ENCODE measurements around the gene SNX24. TPM values are rescaled to one million over a fixed set of nuclear protein-coding genes. Genes with fewer than 3 reads are reported as not detected.

Gene SNX24
- total and polyA plus RNA-seq, 9 of the 15 experiments (the other 6 are each of a cell fraction or from before 2014, with no cell fraction given), result 5.3 to 10.1 (median 7.9) TPM

DNA sequence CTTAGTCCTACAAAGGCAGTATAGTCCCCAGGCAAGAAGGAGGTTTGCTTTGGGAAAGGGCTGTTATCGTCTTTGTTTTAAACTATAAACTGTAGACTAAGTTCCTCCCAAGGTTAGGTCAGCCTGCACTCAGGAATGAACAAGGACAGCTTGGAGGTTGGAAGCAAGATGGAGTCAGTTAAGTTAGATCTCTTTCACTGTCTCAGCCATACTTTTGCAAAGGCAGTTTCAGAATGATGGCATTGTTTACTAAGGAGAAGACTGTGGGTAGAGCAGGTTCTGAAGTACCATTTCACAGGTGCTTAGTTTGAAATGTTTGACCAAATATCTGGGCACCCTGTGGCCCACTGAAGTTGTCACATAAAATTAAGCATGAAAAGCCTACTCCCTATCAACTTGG, 19.4 kb downstream of the SNX24 start (continued):
- TF ChIP-seq TCFL5 (CRISPR knock-in tag; conservative IDR thresholded peaks at IDR 0.05) (0 out of 2 replicates have a peak, but pooled peaks have one; percentile 14), ZNF583 (CRISPR knock-in tag; IDR thresholded peaks at IDR 0.05) (0 out of 2 replicates have a peak, but pooled peaks have one; percentile 56), MTA3 (IDR thresholded peaks at IDR 0.05; ENCODE audit: borderline replicate concordance) (no peak), BACH1 (tag; IDR thresholded peaks at IDR 0.05) (no peak), TCF7L2 (IDR thresholded peaks at IDR 0.05; ENCODE audit: low read depth, low read length) (no peak), TCF3 (CRISPR knock-in tag; IDR thresholded peaks at IDR 0.05) (no peak), POLR3G (IDR thresholded peaks at IDR 0.05; ENCODE audit: extremely low read depth, insufficient read length, insufficient replicate concordance) (no peak), EP400 (IDR thresholded peaks at IDR 0.05) (no peak), GATAD2A (IDR thresholded peaks at IDR 0.05) (no peak), PHB (CRISPR knock-in tag; IDR thresholded peaks at IDR 0.05) (no peak), SMARCE1 (IDR thresholded peaks at IDR 0.05) (no peak), HCFC1 (IDR thresholded peaks at IDR 0.05; ENCODE audit: low read depth, low read length) (no peak), CBX8 (IDR thresholded peaks at IDR 0.05; ENCODE audit: borderline replicate concordance, extremely low read depth, low read depth, low read length, poor library complexity, severe bottlenecking) (no peak), KLF16 (IDR thresholded peaks at IDR 0.05) (no peak), MTA1 (IDR thresholded peaks at IDR 0.05; ENCODE audit: borderline replicate concordance) (no peak), ZBTB17 (CRISPR knock-in tag; IDR thresholded peaks at IDR 0.05) (peak; percentile 34; the same call in 1 of the 2 replicates), SPI1 (IDR thresholded peaks at IDR 0.05; ENCODE audit: borderline replicate concordance, low read depth, low read length) (no peak), PTBP1 (IDR thresholded peaks at IDR 0.05; ENCODE audit: low read depth, low read length) (no peak), HSF4 (CRISPR knock-in tag; IDR thresholded peaks at IDR 0.05; ENCODE audit: borderline replicate concordance) (no peak; the same call in 1 of the 2 replicates), DPF2 (IDR thresholded peaks at IDR 0.05) (no peak), ZNF717 (CRISPR knock-in tag; IDR thresholded peaks at IDR 0.05) (no peak), NR4A1 (CRISPR knock-in tag; IDR thresholded peaks at IDR 0.05) (no peak), NR4A1 (tag; IDR thresholded peaks at IDR 0.05) (peak; percentile 92), ZNF175 (CRISPR knock-in tag; IDR thresholded peaks at IDR 0.05; ENCODE audit: low read depth) (peak; percentile 66), ZNF41 (CRISPR knock-in tag; conservative IDR thresholded peaks at IDR 0.05) (0 out of 2 replicates have a peak, but pooled peaks have one; percentile 13)
- TF ChIP-seq, protein P1, sequence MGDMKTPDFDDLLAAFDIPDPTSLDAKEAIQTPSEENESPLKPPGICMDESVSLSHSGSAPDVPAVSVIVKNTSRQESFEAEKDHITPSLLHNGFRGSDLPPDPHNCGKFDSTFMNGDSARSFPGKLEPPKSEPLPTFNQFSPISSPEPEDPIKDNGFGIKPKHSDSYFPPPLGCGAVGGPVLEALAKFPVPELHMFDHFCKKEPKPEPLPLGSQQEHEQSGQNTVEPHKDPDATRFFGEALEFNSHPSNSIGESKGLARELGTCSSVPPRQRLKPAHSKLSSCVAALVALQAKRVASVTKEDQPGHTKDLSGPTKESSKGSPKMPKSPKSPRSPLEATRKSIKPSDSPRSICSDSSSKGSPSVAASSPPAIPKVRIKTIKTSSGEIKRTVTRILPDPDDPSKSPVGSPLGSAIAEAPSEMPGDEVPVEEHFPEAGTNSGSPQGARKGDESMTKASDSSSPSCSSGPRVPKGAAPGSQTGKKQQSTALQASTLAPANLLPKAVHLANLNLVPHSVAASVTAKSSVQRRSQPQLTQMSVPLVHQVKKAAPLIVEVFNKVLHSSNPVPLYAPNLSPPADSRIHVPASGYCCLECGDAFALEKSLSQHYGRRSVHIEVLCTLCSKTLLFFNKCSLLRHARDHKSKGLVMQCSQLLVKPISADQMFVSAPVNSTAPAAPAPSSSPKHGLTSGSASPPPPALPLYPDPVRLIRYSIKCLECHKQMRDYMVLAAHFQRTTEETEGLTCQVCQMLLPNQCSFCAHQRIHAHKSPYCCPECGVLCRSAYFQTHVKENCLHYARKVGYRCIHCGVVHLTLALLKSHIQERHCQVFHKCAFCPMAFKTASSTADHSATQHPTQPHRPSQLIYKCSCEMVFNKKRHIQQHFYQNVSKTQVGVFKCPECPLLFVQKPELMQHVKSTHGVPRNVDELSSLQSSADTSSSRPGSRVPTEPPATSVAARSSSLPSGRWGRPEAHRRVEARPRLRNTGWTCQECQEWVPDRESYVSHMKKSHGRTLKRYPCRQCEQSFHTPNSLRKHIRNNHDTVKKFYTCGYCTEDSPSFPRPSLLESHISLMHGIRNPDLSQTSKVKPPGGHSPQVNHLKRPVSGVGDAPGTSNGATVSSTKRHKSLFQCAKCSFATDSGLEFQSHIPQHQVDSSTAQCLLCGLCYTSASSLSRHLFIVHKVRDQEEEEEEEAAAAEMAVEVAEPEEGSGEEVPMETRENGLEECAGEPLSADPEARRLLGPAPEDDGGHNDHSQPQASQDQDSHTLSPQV (IDR thresholded peaks at IDR 0.05), result peak; percentile 89
- TF ChIP-seq, protein P2, sequence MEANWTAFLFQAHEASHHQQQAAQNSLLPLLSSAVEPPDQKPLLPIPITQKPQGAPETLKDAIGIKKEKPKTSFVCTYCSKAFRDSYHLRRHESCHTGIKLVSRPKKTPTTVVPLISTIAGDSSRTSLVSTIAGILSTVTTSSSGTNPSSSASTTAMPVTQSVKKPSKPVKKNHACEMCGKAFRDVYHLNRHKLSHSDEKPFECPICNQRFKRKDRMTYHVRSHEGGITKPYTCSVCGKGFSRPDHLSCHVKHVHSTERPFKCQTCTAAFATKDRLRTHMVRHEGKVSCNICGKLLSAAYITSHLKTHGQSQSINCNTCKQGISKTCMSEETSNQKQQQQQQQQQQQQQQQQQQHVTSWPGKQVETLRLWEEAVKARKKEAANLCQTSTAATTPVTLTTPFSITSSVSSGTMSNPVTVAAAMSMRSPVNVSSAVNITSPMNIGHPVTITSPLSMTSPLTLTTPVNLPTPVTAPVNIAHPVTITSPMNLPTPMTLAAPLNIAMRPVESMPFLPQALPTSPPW (CRISPR knock-in tag; IDR thresholded peaks at IDR 0.05), result no peak
